Calu3 (cell line): Measurements from ENCODE around the gene KCNK5. TPM values are rescaled to one million over a fixed set of nuclear protein-coding genes. Genes with fewer than 3 reads are reported as not detected.

ENCODE experiments used
- BruUV-seq: library from RNA; stranded (reverse); fragments of 400-500 nt; replicated peaks from 2 replicates; lab custom pipeline; 2021; lab: Mats Ljungman, UMichigan
- CTCF ChIA-PET: fragments of 300-600 bp; sonication (Branson Sonifier 250); formaldehyde crosslinking; loops from one replicate; lab custom pipeline; 2022; ENCODE audit warnings: antibody characterized with exemption; lab: Charles Lee
- DNase-seq: peaks from one replicate; pipeline ENCODE4 v3.0.0; 2022
- H3K27ac Mint-ChIP-seq: one replicate; pipeline ENCODE4 v1.8.0; 2022; ENCODE audit warnings: mixed read lengths; ENCODE audit not compliant: unreplicated experiment
- H3K27me3 Mint-ChIP-seq: one replicate; pipeline ENCODE4 v1.8.0; 2022; ENCODE audit warnings: mixed read lengths; ENCODE audit not compliant: unreplicated experiment
- H3K36me3 Mint-ChIP-seq: one replicate; pipeline ENCODE4 v1.8.0; 2022; ENCODE audit warnings: mild to moderate bottlenecking, moderate library complexity, mixed read lengths; ENCODE audit not compliant: insufficient read depth, unreplicated experiment
- H3K4me1 Mint-ChIP-seq: one replicate; pipeline ENCODE4 v1.8.0; 2022; ENCODE audit warnings: mild to moderate bottlenecking, low read depth, mixed read lengths; ENCODE audit not compliant: unreplicated experiment
- H3K4me3 Mint-ChIP-seq: one replicate; pipeline ENCODE4 v1.8.0; 2022; ENCODE audit warnings: mild to moderate bottlenecking, low read depth, moderate library complexity, mixed read lengths; ENCODE audit not compliant: unreplicated experiment
- H3K9me3 Mint-ChIP-seq: one replicate; pipeline ENCODE4 v1.8.0; 2022; ENCODE audit warnings: low read depth, mixed read lengths; ENCODE audit not compliant: unreplicated experiment
- intact Hi-C: fragments of 100-400 bp; cut with micrococcal nuclease; formaldehyde crosslinking; loops from one replicate; pipeline ENCODE4 v1.10.0; 2022; ENCODE audit not compliant: unreplicated experiment
- total RNA-seq: library from RNA; stranded (reverse); gene quantifications from 2 replicates; pipeline ENCODE4 v1.2.3, GENCODE V29; 2022
- TF ChIP-seq, protein P1 (sequence below): fragments of 200-600 bp; IDR thresholded peaks from one replicate; pipeline ENCODE4 v1.8.0; 2022; ENCODE audit warnings: antibody characterized with exemption; ENCODE audit not compliant: unreplicated experiment

Gene KCNK5
- total RNA-seq, 1 experiment from 2014 or later: 62.4 TPM

GRCh38 chr6:39173270-39173669 is 56.0 kb downstream of the KCNK5 start:
- H3K27me3 Mint-ChIP-seq: no peaks in the 10 kb centered on the region
- DNase-seq: no peak
- no TSS peak for BruUV-seq
- no peak overlapping the region for H3K4me3 Mint-ChIP-seq
- peaks cover 11% of the 10 kb centered on the region for H3K9me3 Mint-ChIP-seq
- CTCF ChIA-PET: no interaction called here
- intact Hi-C loops: no loop called here
- TF ChIP-seq, protein P1, sequence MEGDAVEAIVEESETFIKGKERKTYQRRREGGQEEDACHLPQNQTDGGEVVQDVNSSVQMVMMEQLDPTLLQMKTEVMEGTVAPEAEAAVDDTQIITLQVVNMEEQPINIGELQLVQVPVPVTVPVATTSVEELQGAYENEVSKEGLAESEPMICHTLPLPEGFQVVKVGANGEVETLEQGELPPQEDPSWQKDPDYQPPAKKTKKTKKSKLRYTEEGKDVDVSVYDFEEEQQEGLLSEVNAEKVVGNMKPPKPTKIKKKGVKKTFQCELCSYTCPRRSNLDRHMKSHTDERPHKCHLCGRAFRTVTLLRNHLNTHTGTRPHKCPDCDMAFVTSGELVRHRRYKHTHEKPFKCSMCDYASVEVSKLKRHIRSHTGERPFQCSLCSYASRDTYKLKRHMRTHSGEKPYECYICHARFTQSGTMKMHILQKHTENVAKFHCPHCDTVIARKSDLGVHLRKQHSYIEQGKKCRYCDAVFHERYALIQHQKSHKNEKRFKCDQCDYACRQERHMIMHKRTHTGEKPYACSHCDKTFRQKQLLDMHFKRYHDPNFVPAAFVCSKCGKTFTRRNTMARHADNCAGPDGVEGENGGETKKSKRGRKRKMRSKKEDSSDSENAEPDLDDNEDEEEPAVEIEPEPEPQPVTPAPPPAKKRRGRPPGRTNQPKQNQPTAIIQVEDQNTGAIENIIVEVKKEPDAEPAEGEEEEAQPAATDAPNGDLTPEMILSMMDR: no peak
- peaks cover 22% of the 10 kb centered on the region for H3K4me1 Mint-ChIP-seq
- peaks cover 10% of the 10 kb centered on the region for H3K36me3 Mint-ChIP-seq
- H3K27ac Mint-ChIP-seq: no peak overlapping the region

GRCh38 chr6:39172377-39172757 is 56.9 kb downstream of the KCNK5 start:
- Mint-ChIP-seq H3K9me3 (peaks cover 8% of the 10 kb centered on the region), H3K4me1 (peaks cover 22% of the 10 kb centered on the region), H3K27ac (no peak overlapping the region), H3K4me3 (no peak overlapping the region), H3K36me3 (peaks cover 4% of the 10 kb centered on the region), H3K27me3 (no peaks in the 10 kb centered on the region)
- TF ChIP-seq, protein P1: no peak
- intact Hi-C loops: no loop called here
- no peak for DNase-seq
- CTCF ChIA-PET: interaction anchor here (1.3 kb wide), 1 partner anchor 131 kb away, joined by 3 read pairs; no protein-coding TSS in a partner anchor
- no TSS peak for BruUV-seq

- Mint-ChIP-seq H3K4me3 (no peak overlapping the region), H3K27ac (no peak overlapping the region), H3K9me3 (peaks cover 1% of the 10 kb centered on the region), H3K27me3 (no peaks in the 10 kb centered on the region), H3K4me1 (peaks cover 28% of the 10 kb centered on the region), H3K36me3 (peaks cover 5% of the 10 kb centered on the region)
- DNase-seq: no peak
- no TSS peak for BruUV-seq
- intact Hi-C loops: no loop called here
- CTCF ChIA-PET: interaction anchor here (1.1 to 1.3 kb wide), 2 partner anchors 129 to 132 kb away, joined by 3 read pairs; no protein-coding TSS in a partner anchor
- TF ChIP-seq, protein P1: no peak
Observed at GRCh38 chr6:39171489-39172376, 57.5 kb downstream of the KCNK5 start.

DNA sequence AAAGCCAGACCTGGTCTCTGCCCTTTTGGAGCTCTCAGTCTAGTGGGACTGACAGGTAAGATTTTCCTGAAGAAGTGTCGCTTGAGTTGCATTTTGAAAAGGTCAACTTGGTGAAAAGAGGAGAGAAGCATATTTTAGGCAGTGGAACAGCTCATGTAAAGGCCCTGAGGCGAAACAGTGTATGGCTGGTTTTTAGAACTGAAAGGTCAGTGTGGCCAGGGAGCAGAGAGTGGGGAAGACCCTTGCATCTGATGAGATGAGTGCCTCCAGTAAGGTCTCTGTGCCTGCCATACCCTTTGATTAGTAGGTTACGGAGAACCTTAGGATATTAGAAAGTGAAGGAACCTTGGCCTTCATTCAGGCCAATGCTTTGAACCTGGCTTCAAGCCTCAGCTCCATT is 58.4 kb downstream of the KCNK5 start:
- TF ChIP-seq, protein P1: no peak
- intact Hi-C loops: no loop called here
- no TSS peak for BruUV-seq
- H3K36me3 Mint-ChIP-seq: peaks cover 11% of the 10 kb centered on the region
- H3K9me3 Mint-ChIP-seq: no peaks in the 10 kb centered on the region
- CTCF ChIA-PET: interaction anchor here (0.9 to 1.1 kb wide), 2 partner anchors 130 to 140 kb away, joined by 3 to 5 read pairs; no protein-coding TSS in a partner anchor
- no peak for DNase-seq
- H3K4me1 Mint-ChIP-seq: peaks cover 32% of the 10 kb centered on the region
- H3K27me3 Mint-ChIP-seq: no peaks in the 10 kb centered on the region
- H3K4me3 Mint-ChIP-seq: no peak overlapping the region
- H3K27ac Mint-ChIP-seq: peak overlapping the region; percentile 13
